Adrenal gland (tissue), 12 donors: ENCODE measurements around the gene CYB5R3. TPM values are rescaled to one million over a fixed set of nuclear protein-coding genes. Genes with fewer than 3 reads are reported as not detected.

Source experiments
- DNase-seq, 7 donors: peaks; one replicate each; pipeline ENCODE4 v3.0.0-alpha.2; 2019 to 2020
- H3K27ac ChIP-seq, 5 donors: fragments of 200-600 bp; sonication (generic) in 4 of 5; 1 replicate in 3 of 5; 2 replicates in 2 of 5; pipeline versions ENCODE4 v1.5.1 to v1.8.0; 2016 to 2020; ENCODE audit warnings: mild to moderate bottlenecking in 1 of 5
- H3K27me3 ChIP-seq: fragments of 200-600 bp; 2 replicates; pipeline ENCODE4 v1.8.0; 2021
- H3K36me3 ChIP-seq, 2 donors: fragments of 200-600 bp; replicated peaks in 1 of 2; 1 replicate in 1 of 2; 2 replicates in 1 of 2; pipeline versions ENCODE4 v1.5.1 to v1.8.0; 2018 to 2022
- H3K4me1 ChIP-seq, 2 donors: fragments of 200-600 bp; replicated peaks in 1 of 2; 1 replicate in 1 of 2; 2 replicates in 1 of 2; pipeline versions ENCODE4 v1.5.1 to v1.8.0; 2018 to 2021
- H3K4me3 ChIP-seq, 4 donors: fragments of 200-600 bp; sonication (generic) in 3 of 4; one replicate each; pipeline ENCODE4 v1.5.1; 2016 to 2018
- H3K9me3 ChIP-seq, 3 donors: fragments of 200-600 bp; sonication (generic) in 1 of 3; replicated peaks in 1 of 3; 1 replicate in 2 of 3; 2 replicates in 1 of 3; pipeline versions ENCODE4 v1.5.1 to v1.8.0; 2016 to 2021
- POLR2A ChIP-seq, 2 donors: fragments of 450-650 bp; IDR thresholded peaks; one replicate each; pipeline ENCODE4 v1.6.1; 2017; ENCODE audit warnings: antibody characterized with exemption in 2 of 2, mild to moderate bottlenecking in 2 of 2, moderate library complexity in 1 of 2
- WGBS, 4 donors: extraction: QIAGEN DNeasy Blood & Tissue Kit in 2 of 4; methylation state at CpG; one replicate each; pipeline versions ENCODE4 v1.1.5 to v1.1.7; 2013 to 2017; 5-methylcytosine and 5-hydroxymethylcytosine counted together
- intact Hi-C, 2 donors: fragments of 100-400 bp; cut with DNase I; formaldehyde crosslinking; loops; one replicate each; pipeline versions ENCODE4 v1.14.1 to v1.15.0; 2022 to 2023
- polyA plus RNA-seq, 3 donors: library from polyadenylated mRNA; stranded (reverse); fragments of 200-250 nt in 2 of 3; fragments of 350-450 nt in 1 of 3; fragmentation: Illumina TruSeq in 1 of 3; extraction: RNeasy Lipid Tissue Mini Kit (QIAGEN cat#74804) in 1 of 3; gene quantifications; one replicate each; pipeline ENCODE4 v1.2.3, GENCODE V29; 2013 to 2014
- total RNA-seq, 9 donors: library from RNA; depleted of rRNA in 4 of 9; stranded (reverse); fragments of >200 nt in 4 of 9; fragments of 120-200 nt in 1 of 9; fragmentation: NEBNext Ultra II Directional in 1 of 9; extraction: Animal tissue kit (Norgen Biotek cat#: 25700) in 1 of 9; gene quantifications; one replicate each; pipeline versions ENCODE4 v1.1.0 to v1.2.4, GENCODE V29; 2013 to 2023
- TF ChIP-seq, protein P1 (sequence below), 6 experiments: fragments of 450-650 bp in 4 of 6; fragments of 200-600 bp in 2 of 6; sonication (generic) in 1 of 6; IDR thresholded peaks; 1 replicate in 5 of 6; 2 replicates in 1 of 6; pipeline versions ENCODE4 v1.5.1 to v1.8.0; 2016 to 2021; ENCODE audit warnings: antibody characterized with exemption in 6 of 6, mild to moderate bottlenecking in 2 of 6, moderate library complexity in 1 of 6
- donor health status: healthy with polysubstance abuse.
- donor health status: Bipolar disorder and iron deficiency.
- donor health status: DM: yes; HTN: yes; CAD: no.
- donor health status: DM: no; HTN: no; CAD: no.
- donor health status: DM: no; HTN: no; CAD: no.
- donor health status: DM: yes; HTN: yes; CAD: no.

CYB5R3 gene
- total and polyA plus RNA-seq, 12 donors, result 101 to 578 (median 251) TPM

DNA sequence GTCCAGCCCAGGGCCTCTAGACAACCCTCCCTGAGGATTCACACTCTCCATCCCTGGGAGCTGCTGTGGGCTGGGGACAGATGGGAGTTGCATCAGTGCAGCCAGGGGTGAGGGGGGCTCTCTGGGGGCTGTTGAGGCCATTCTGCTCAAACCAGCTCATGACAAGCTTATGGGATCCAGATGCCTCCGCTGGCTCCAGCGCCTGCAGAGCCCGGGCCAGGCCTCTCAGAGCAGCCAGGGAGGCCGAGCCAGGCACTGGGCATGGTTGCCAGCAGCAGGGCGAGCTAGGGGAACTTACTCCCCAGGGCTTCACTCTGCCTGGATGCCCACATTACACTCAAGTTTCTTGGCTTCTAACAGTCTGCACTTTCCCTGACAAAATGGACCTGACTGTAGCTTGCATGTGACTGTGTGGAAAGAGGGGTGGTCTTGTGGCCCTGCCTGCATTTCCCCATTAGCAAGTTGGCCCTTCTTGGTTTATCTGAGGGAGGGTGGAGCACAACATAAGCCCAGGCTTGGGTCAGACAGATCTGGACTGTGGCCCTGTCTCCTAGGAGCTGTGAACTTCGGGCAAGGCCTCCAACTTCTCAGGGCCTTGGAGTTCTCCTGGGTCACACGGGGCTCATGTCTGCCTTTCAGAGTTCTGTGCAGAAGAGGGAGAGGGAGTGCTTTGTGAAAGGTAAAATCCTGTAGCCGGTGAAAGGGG is 34.5 kb upstream of the CYB5R3 start:
- peak in 1 of 7 donors; percentile 38 for DNase-seq
- WGBS, 4 donors, result 56 to 70% (median 64%) methylated on average over 3 to 8 of the region's 8 CpGs
- intact Hi-C loops, result no loop called here

DNA sequence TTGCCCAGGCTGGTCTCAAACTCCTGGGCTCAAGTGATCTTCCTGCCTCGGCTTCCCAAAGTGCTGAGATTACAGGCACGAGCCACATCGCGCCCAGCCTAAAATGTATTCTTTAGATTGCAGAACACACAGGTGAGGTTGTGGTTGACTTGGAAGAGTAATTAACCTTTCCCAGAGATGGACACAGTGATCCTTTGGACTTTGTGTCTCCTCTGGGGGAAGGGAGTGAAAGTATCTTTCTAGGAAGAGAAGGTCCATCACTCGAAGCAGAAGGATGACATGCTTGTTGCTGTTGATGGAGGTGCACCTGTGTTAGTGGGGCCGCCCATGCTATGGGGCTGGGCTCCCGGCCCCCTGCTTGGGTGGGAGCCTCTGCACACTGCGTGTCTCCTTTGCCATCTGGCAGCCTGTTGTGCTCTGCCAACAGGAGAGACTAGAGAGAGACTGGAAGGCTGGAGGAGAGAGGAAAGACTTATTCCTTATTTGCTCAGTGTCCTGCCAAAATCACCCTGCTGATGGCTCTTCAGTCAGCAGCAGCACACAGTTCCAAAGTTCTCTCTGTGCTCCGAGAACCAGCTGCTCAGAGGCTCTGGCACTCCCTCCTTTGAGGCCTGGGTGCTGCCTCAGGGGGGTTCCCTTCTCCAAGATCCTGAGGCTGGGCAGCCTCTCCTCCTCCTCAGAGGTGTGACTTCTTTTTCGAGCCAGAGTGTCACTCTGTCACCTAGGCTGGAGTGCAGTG is 33.1 kb upstream of the CYB5R3 start:
- Histone ChIP-seq H3K27ac (peak overlapping the region in 1 of 5 donors; percentile 52), H3K9me3 (no peaks in the 10 kb centered on the region), H3K4me1 (peaks cover 0 to 35% of the 10 kb centered on the region in 2 donors), H3K4me3 (no peak overlapping the region), H3K36me3 (no peaks in the 10 kb centered on the region), H3K27me3 (no peaks in the 10 kb centered on the region)
- 69 to 80% (median 76%) methylated on average over 9 to 10 of the region's 10 CpGs for WGBS, 4 donors
- no peak for DNase-seq
- intact Hi-C loops, result no loop called here
- TF ChIP-seq POLR2A (IDR thresholded peaks at IDR 0.05), result no peak
- TF ChIP-seq, protein P1, sequence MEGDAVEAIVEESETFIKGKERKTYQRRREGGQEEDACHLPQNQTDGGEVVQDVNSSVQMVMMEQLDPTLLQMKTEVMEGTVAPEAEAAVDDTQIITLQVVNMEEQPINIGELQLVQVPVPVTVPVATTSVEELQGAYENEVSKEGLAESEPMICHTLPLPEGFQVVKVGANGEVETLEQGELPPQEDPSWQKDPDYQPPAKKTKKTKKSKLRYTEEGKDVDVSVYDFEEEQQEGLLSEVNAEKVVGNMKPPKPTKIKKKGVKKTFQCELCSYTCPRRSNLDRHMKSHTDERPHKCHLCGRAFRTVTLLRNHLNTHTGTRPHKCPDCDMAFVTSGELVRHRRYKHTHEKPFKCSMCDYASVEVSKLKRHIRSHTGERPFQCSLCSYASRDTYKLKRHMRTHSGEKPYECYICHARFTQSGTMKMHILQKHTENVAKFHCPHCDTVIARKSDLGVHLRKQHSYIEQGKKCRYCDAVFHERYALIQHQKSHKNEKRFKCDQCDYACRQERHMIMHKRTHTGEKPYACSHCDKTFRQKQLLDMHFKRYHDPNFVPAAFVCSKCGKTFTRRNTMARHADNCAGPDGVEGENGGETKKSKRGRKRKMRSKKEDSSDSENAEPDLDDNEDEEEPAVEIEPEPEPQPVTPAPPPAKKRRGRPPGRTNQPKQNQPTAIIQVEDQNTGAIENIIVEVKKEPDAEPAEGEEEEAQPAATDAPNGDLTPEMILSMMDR (IDR thresholded peaks at IDR 0.05), result no peak

More for the DNA sequence above, 34.5 kb upstream of the CYB5R3 start:
- no peaks in the 10 kb centered on the region for H3K9me3 ChIP-seq
- no peaks in the 10 kb centered on the region for H3K27me3 ChIP-seq
- no peak overlapping the region for H3K4me3 ChIP-seq
- peak overlapping the region in 2 of 5 donors; percentile 52 to 71 for H3K27ac ChIP-seq
- TF ChIP-seq, protein P1 (IDR thresholded peaks at IDR 0.05), result no peak
- no peak for TF ChIP-seq POLR2A (IDR thresholded peaks at IDR 0.05)
- H3K36me3 ChIP-seq, result no peaks in the 10 kb centered on the region
- H3K4me1 ChIP-seq, result peaks cover 0 to 46% of the 10 kb centered on the region in 2 donors

DNA sequence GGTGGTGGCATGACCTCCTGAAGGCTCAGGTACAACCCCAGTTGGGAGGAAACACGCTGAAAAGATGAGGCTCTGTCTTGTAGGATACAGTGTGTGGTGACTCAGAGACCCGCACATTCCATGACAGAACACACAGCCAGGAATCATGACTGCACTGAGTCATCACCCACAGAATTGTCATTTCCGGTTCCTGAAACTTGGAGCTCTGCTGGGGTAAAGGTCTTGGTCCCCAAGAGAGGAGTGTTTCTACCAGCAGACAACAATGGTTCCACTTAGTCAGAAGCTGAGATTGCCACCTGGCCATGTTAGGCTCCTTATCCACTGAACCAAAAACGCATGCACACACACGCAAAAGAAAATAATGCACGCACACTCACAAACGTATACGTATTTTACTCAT is 31.5 kb upstream of the CYB5R3 start:
- no peaks in the 10 kb centered on the region for H3K9me3 ChIP-seq
- TF ChIP-seq, protein P1 (IDR thresholded peaks at IDR 0.05), result no peak
- no peak for TF ChIP-seq POLR2A (IDR thresholded peaks at IDR 0.05)
- intact Hi-C loops, result no loop called here
- no peaks in the 10 kb centered on the region for H3K36me3 ChIP-seq
- peaks cover 0 to 23% of the 10 kb centered on the region in 2 donors for H3K4me1 ChIP-seq
- DNase-seq, result peak in 5 of 7 donors; percentile 37 to 79 (median 69)
- WGBS, 4 donors, result 67 to 94% (median 75%) methylated on average over 5 to 8 of the region's 8 CpGs
- H3K27me3 ChIP-seq, result no peaks in the 10 kb centered on the region
- no peak overlapping the region for H3K4me3 ChIP-seq
- peak overlapping the region in 2 of 5 donors; percentile 49 to 77 for H3K27ac ChIP-seq

DNA sequence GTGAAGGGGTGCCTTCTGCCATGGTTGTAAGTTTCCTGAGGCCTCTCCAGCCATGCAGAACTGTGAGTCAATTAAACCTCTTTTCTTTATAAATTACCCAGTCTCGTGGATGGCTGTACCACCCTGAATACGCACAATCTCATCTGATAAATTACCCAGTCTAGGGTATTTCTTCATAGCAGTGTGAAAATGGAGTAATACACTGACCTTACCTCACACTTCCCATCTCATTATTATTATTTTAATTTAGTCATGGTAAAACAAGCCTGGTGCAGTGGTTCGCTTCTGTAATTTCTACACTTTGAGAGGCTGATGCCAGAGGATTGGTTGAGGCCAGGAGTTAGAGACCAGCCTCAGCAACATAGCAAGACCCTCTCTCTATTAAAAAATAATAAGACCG is 30.5 kb upstream of the CYB5R3 start:
- no peaks in the 10 kb centered on the region for H3K27me3 ChIP-seq
- no peak overlapping the region for H3K27ac ChIP-seq
- TF ChIP-seq POLR2A (IDR thresholded peaks at IDR 0.05), result no peak
- TF ChIP-seq, protein P1 (IDR thresholded peaks at IDR 0.05), result no peak
- intact Hi-C loops, result no loop called here
- DNase-seq, result no peak
- H3K36me3 ChIP-seq, result no peaks in the 10 kb centered on the region
- no peaks in the 10 kb centered on the region for H3K9me3 ChIP-seq
- H3K4me1 ChIP-seq, result peaks cover 0 to 20% of the 10 kb centered on the region in 2 donors
- no peak overlapping the region for H3K4me3 ChIP-seq
- WGBS, 4 donors, result 88 to 94% (median 90%) methylated on average over 4 of the region's 4 CpGs
